Mesendoderm (in vitro differentiated cells): ENCODE results near the gene SLC5A9.

Experiments used
- DNase-seq: peaks from one replicate; pipeline ENCODE4 v3.0.0; 2013
- H2AK5ac ChIP-seq: 2 replicates; pipeline ENCODE4 v1.6.1; 2013; ENCODE audit warnings: low read length, inconsistent platforms
- H2BK120ac ChIP-seq: 2 replicates; pipeline ENCODE4 v1.6.1; 2013; ENCODE audit warnings: low read depth, mild to moderate bottlenecking, low read length, moderate library complexity, mixed read lengths
- H2BK15ac ChIP-seq: replicated peaks from 2 replicates; pipeline ENCODE4 v1.6.1; 2013; ENCODE audit warnings: low read depth, mild to moderate bottlenecking, moderate library complexity
- H2BK5ac ChIP-seq: 2 replicates; pipeline ENCODE4 v1.6.1; 2013; ENCODE audit warnings: low read length, inconsistent platforms
- H3K18ac ChIP-seq: 2 replicates; pipeline ENCODE4 v1.6.1; 2013; ENCODE audit warnings: mild to moderate bottlenecking, low read length, mixed read lengths
- H3K23ac ChIP-seq: one replicate; pipeline ENCODE4 v1.6.1; 2013; ENCODE audit warnings: low read length
- H3K27ac ChIP-seq: 2 replicates; pipeline ENCODE4 v1.5.1; 2013; ENCODE audit warnings: low read depth, mild to moderate bottlenecking, inconsistent platforms, low read length, moderate library complexity
- H3K27me3 ChIP-seq: 2 replicates; pipeline ENCODE4 v1.6.1; 2013; ENCODE audit warnings: low read length, control low read depth, mild to moderate bottlenecking, inconsistent platforms; ENCODE audit not compliant: insufficient read depth, poor library complexity
- H3K36me3 ChIP-seq: 2 replicates; pipeline ENCODE4 v1.6.1; 2013; ENCODE audit warnings: low read length, inconsistent platforms; ENCODE audit not compliant: control insufficient read depth, insufficient read depth
- H3K4ac ChIP-seq: one replicate; pipeline ENCODE4 v1.6.1; 2013; ENCODE audit warnings: low read depth, mild to moderate bottlenecking, low read length, moderate library complexity
- H3K4me1 ChIP-seq: 2 replicates; pipeline ENCODE4 v1.6.1; 2013; ENCODE audit warnings: low read depth, low read length, inconsistent platforms; ENCODE audit not compliant: control insufficient read depth
- H3K4me2 ChIP-seq: 2 replicates; pipeline ENCODE4 v1.6.1; 2013; ENCODE audit warnings: low read length
- H3K4me3 ChIP-seq: 2 replicates; pipeline ENCODE4 v1.5.1; 2013; ENCODE audit warnings: mild to moderate bottlenecking, low read length
- H3K56ac ChIP-seq: one replicate; pipeline ENCODE4 v1.6.1; 2013; ENCODE audit warnings: low read length
- H3K79me1 ChIP-seq: 2 replicates; pipeline ENCODE4 v1.6.1; 2013; ENCODE audit warnings: low read length, inconsistent platforms
- H3K79me2 ChIP-seq: 2 replicates; pipeline ENCODE4 v1.6.1; 2013; ENCODE audit warnings: mild to moderate bottlenecking, low read length; ENCODE audit not compliant: control insufficient read depth, insufficient read depth
- H3K9ac ChIP-seq: 2 replicates; pipeline ENCODE4 v1.6.1; 2013; ENCODE audit warnings: low read length, inconsistent platforms
- H4K5ac ChIP-seq: one replicate; pipeline ENCODE4 v1.6.1; 2013; ENCODE audit warnings: low read length
- H4K8ac ChIP-seq: one replicate; pipeline ENCODE4 v1.6.1; 2013; ENCODE audit warnings: low read depth, mild to moderate bottlenecking, control low read depth, low read length, moderate library complexity
- WGBS: extraction: QIAGEN DNeasy Blood & Tissue Kit; methylation state at CpG from one replicate; pipeline ENCODE4 v1.1.7; 2013; ENCODE audit warnings: low lambda C conversion rate, missing lambda C conversion rate; ENCODE audit not compliant: insufficient coverage; ENCODE audit errors: extremely low coverage; 5-methylcytosine and 5-hydroxymethylcytosine counted together

Gene SLC5A9

DNA sequence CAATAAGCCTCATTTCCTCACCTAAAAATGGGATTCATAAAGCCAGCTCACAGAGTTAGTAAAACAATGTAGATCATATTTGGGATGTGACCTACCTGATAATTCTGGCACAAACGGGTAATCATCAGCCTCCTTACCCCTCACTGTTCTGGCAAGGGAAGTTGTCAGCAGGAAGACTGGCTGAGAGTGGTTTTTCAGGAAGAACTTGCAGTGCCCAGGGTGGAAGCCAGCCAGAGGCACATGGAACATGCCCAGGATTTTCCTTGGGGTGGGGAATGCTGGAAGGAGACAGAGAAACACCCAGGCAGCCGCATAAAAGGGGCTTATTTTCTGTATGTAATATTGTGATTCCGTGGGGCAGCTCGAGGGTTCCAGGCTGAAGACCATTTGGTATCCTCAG is 7.7 kb upstream of the SLC5A9 start:
- peak overlapping the region; percentile 99 for H3K18ac ChIP-seq
- H3K79me2 ChIP-seq, result no peaks in the 10 kb centered on the region
- H3K4me2 ChIP-seq, result no peak overlapping the region
- H3K79me1 ChIP-seq, result no peaks in the 10 kb centered on the region
- peak overlapping the region; percentile 28 for H2AK5ac ChIP-seq
- peak overlapping the region; percentile 17 for H4K5ac ChIP-seq
- DNase-seq, result peak; percentile 73
- peak overlapping the region; percentile 97 for H3K4ac ChIP-seq
- peak overlapping the region; percentile 97 for H3K27ac ChIP-seq
- WGBS, result no CpG with 5 or more reads among the region's 4 CpGs
- no peak overlapping the region for H3K4me3 ChIP-seq
- no peaks in the 10 kb centered on the region for H3K27me3 ChIP-seq
- no peak overlapping the region for H2BK15ac ChIP-seq
- peak overlapping the region; percentile 87 for H2BK5ac ChIP-seq
- H4K8ac ChIP-seq, result no peak overlapping the region
- H3K23ac ChIP-seq, result no peak overlapping the region
- peaks cover 16% of the 10 kb centered on the region for H3K4me1 ChIP-seq
- peak overlapping the region; percentile 15 for H3K9ac ChIP-seq
- peak overlapping the region; percentile 74 for H3K56ac ChIP-seq
- peak overlapping the region; percentile 97 for H2BK120ac ChIP-seq
- no peaks in the 10 kb centered on the region for H3K36me3 ChIP-seq

DNA sequence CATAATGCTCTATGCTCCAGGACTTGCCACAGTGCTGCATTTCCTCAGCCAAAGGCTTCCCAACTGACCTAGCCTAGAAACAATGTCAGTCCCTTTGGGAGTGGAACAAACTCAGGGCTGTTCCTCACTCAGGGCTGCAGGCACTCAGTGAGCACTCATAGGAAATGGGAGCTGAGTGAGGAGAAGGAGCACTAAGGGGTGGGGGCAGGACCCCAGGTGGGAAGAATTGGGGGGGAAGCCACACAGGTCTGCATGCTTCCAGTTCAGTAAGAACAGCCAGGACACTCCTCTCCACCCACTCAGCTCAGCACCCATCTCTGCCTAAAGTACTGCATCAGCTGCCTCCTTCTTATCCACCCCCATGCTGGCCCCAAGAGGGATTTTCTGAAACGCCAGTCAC is 7.3 kb upstream of the SLC5A9 start:
- peak overlapping the region; percentile 87 for H2BK5ac ChIP-seq
- H3K27ac ChIP-seq, result peak overlapping the region; percentile 97
- H3K4me2 ChIP-seq, result no peak overlapping the region
- peak overlapping the region; percentile 85 for H4K5ac ChIP-seq
- peak overlapping the region; percentile 97 for H2BK120ac ChIP-seq
- peak overlapping the region; percentile 91 for H3K23ac ChIP-seq
- no peaks in the 10 kb centered on the region for H3K27me3 ChIP-seq
- peaks cover 16% of the 10 kb centered on the region for H3K4me1 ChIP-seq
- no peaks in the 10 kb centered on the region for H3K79me1 ChIP-seq
- peak overlapping the region; percentile 99 for H3K18ac ChIP-seq
- H3K9ac ChIP-seq, result peak overlapping the region; percentile 15
- H4K8ac ChIP-seq, result no peak overlapping the region
- no peak for DNase-seq
- peak overlapping the region; percentile 28 for H2AK5ac ChIP-seq
- H3K56ac ChIP-seq, result peak overlapping the region; percentile 74
- H2BK15ac ChIP-seq, result no peak overlapping the region
- no peaks in the 10 kb centered on the region for H3K36me3 ChIP-seq
- WGBS, result no CpG with 5 or more reads among the region's 1 CpG
- H3K4me3 ChIP-seq, result no peak overlapping the region
- H3K4ac ChIP-seq, result peak overlapping the region; percentile 97
- no peaks in the 10 kb centered on the region for H3K79me2 ChIP-seq

DNA sequence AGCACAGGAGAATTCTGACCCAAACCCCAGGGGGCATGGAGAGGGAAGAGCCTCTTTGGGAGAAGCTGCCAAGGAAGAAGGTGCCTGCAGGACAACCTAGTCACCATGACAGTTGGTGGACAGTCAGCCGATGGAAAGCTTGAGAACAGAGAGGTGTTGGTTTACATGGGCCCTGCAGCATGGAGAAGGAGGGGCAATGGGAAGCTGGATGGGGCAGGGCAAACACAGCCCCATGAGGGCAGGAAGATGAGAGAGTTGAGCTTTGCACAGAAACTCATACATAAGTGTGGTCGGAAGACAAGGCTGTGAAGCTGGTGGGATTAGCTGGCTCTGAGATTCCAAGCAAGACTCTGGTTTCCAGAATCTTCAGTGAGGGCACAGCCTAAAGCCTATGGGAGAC is 6.6 kb upstream of the SLC5A9 start:
- H3K56ac ChIP-seq, result peak overlapping the region; percentile 74
- H4K5ac ChIP-seq, result peak overlapping the region; percentile 85
- peak overlapping the region; percentile 97 for H3K4ac ChIP-seq
- peak overlapping the region; percentile 17 for H2BK120ac ChIP-seq
- H2BK15ac ChIP-seq, result no peak overlapping the region
- no peaks in the 10 kb centered on the region for H3K79me1 ChIP-seq
- H4K8ac ChIP-seq, result no peak overlapping the region
- peak overlapping the region; percentile 99 for H3K18ac ChIP-seq
- no peak for DNase-seq
- WGBS, result no CpG with 5 or more reads among the region's 2 CpGs
- no peaks in the 10 kb centered on the region for H3K36me3 ChIP-seq
- no peaks in the 10 kb centered on the region for H3K79me2 ChIP-seq
- peaks cover 16% of the 10 kb centered on the region for H3K4me1 ChIP-seq
- H3K9ac ChIP-seq, result peak overlapping the region; percentile 15
- peak overlapping the region; percentile 87 for H2BK5ac ChIP-seq
- no peak overlapping the region for H3K4me3 ChIP-seq
- H3K27ac ChIP-seq, result peak overlapping the region; percentile 97
- H3K27me3 ChIP-seq, result no peaks in the 10 kb centered on the region
- H2AK5ac ChIP-seq, result peak overlapping the region; percentile 97
- H3K4me2 ChIP-seq, result no peak overlapping the region
- peak overlapping the region; percentile 91 for H3K23ac ChIP-seq

DNA sequence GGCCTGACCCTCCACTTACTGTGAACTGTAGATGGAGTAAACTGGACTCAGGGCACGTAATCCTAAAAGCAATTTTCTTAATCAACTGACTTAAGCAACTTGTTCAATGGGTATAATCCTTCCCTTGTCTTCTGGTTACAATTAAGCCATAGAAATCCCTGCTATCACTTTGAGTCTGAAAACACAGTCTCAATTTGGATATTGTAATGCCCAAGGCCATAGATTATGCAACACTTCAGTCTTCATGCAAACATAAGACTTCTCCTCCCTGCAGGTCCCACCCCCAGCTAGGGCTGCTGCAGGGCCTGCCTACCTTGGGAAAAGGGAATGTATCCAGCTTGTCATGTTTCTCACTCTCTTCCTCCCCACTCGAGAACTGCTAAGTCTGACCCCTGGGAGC is 6.2 kb upstream of the SLC5A9 start:
- WGBS, result no CpG with 5 or more reads among the region's 2 CpGs
- Histone ChIP-seq H2BK15ac (no peak overlapping the region), H3K4me2 (no peak overlapping the region), H4K8ac (no peak overlapping the region), H3K18ac (peak overlapping the region; percentile 99), H3K79me2 (no peaks in the 10 kb centered on the region), H3K56ac (peak overlapping the region; percentile 74), H3K23ac (no peak overlapping the region), H2BK120ac (peak overlapping the region; percentile 93), H3K4me1 (peaks cover 16% of the 10 kb centered on the region), H3K27ac (no peak overlapping the region), H3K4me3 (no peak overlapping the region), H4K5ac (no peak overlapping the region), H3K36me3 (no peaks in the 10 kb centered on the region), H2BK5ac (peak overlapping the region; percentile 87), H3K4ac (peak overlapping the region; percentile 97), H3K9ac (no peak overlapping the region), H3K27me3 (no peaks in the 10 kb centered on the region), H3K79me1 (no peaks in the 10 kb centered on the region), H2AK5ac (peak overlapping the region; percentile 97)
- no peak for DNase-seq

DNA sequence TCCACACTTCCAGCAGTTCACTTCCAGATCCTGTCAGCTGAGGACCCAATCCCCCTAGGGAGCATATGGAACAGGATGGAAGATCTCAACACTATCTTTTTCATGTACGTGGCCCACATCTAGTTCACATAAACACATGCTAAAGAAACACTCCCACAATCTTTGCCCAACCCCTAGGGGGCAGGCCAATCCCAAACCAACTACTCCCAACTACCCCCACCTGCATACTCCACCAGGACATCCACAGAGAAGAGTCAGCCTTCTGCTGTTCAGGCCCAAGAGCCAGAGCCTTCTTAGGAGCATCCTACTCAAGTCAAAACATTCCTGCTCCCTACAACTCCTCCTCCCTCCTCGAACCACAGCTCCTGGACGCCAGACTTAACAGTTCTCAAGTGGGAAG is 5.6 kb upstream of the SLC5A9 start:
- H3K9ac ChIP-seq, result no peak overlapping the region
- DNase-seq, result peak; percentile 53
- peak overlapping the region; percentile 93 for H2BK120ac ChIP-seq
- peak overlapping the region; percentile 97 for H2AK5ac ChIP-seq
- peak overlapping the region; percentile 87 for H2BK5ac ChIP-seq
- no peaks in the 10 kb centered on the region for H3K79me1 ChIP-seq
- H3K23ac ChIP-seq, result no peak overlapping the region
- H4K5ac ChIP-seq, result no peak overlapping the region
- H3K27ac ChIP-seq, result no peak overlapping the region
- no peaks in the 10 kb centered on the region for H3K27me3 ChIP-seq
- H3K18ac ChIP-seq, result peak overlapping the region; percentile 20
- no peak overlapping the region for H4K8ac ChIP-seq
- peak overlapping the region; percentile 91 for H3K4ac ChIP-seq
- no peak overlapping the region for H2BK15ac ChIP-seq
- H3K4me1 ChIP-seq, result peaks cover 16% of the 10 kb centered on the region
- no peaks in the 10 kb centered on the region for H3K36me3 ChIP-seq
- H3K56ac ChIP-seq, result peak overlapping the region; percentile 74
- H3K79me2 ChIP-seq, result no peaks in the 10 kb centered on the region
- H3K4me3 ChIP-seq, result no peak overlapping the region
- no peak overlapping the region for H3K4me2 ChIP-seq
- WGBS, result no CpG with 5 or more reads among the region's 3 CpGs

DNA sequence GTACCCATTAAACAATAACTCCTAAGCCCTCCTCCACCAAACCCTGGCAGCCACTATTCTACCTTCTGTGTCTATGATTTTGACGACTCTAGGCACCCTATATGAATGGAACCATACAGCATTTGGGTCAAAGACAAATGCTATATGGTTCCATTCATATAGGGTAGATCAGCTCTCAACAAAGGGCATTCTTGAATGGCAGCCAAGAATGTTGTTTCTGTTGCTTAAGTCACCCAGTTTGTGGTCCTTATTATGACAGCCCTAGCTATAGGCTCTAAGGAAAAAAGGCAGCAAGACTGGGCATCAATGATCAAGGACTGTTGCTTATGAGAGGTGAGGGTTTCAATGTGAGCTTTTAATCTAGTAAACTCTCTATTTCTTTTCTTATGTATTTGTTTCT is 4.7 kb upstream of the SLC5A9 start:
- Histone ChIP-seq H3K4ac (no peak overlapping the region), H3K56ac (no peak overlapping the region), H3K23ac (no peak overlapping the region), H3K79me2 (no peaks in the 10 kb centered on the region), H4K5ac (no peak overlapping the region), H2AK5ac (no peak overlapping the region), H2BK5ac (no peak overlapping the region), H3K9ac (no peak overlapping the region), H3K4me1 (peaks cover 16% of the 10 kb centered on the region), H3K36me3 (no peaks in the 10 kb centered on the region), H3K4me3 (no peak overlapping the region), H2BK120ac (no peak overlapping the region), H3K4me2 (no peak overlapping the region), H3K27me3 (no peaks in the 10 kb centered on the region), H3K18ac (peak overlapping the region; percentile 42), H3K79me1 (no peaks in the 10 kb centered on the region), H3K27ac (no peak overlapping the region), H4K8ac (no peak overlapping the region), H2BK15ac (no peak overlapping the region)
- no CpG with 5 or more reads among the region's 1 CpG for WGBS
- DNase-seq, result no peak
